DND-41 (cell line): ENCODE results near the gene PLAGL1.

Experiments
- ATAC-seq: fragments of 200-7000 bp; cut with Tn5 transposase; 3 replicates; pipeline ENCODE4 v1.9.1; 2021; ENCODE audit warnings: low read depth; ENCODE audit not compliant: insufficient read depth
- DNase-seq: peaks from one replicate; pipeline ENCODE4 v3.0.0-alpha.2; 2020
- H2AFZ ChIP-seq: 2 replicates; pipeline ENCODE4 v1.6.0; 2012; ENCODE audit warnings: low read depth, low read length
- H3K27ac ChIP-seq: 2 replicates; pipeline ENCODE4 v1.5.1; 2012; ENCODE audit warnings: low read length, inconsistent platforms
- H3K27me3 ChIP-seq: fragments of 200-600 bp; sonication (generic); 2 replicates; pipeline ENCODE4 v1.6.0; 2012; ENCODE audit warnings: low read length, mild to moderate bottlenecking, inconsistent platforms; ENCODE audit not compliant: insufficient read depth, poor library complexity
- H3K36me3 ChIP-seq: 2 replicates; pipeline ENCODE4 v1.5.1; 2012; ENCODE audit warnings: low read length, inconsistent platforms; ENCODE audit not compliant: insufficient read depth
- H3K4me1 ChIP-seq: 2 replicates; pipeline ENCODE4 v1.5.1; 2012; ENCODE audit warnings: mild to moderate bottlenecking, low read length; ENCODE audit not compliant: insufficient read depth
- H3K4me2 ChIP-seq: 2 replicates; pipeline ENCODE4 v1.6.0; 2012; ENCODE audit warnings: mild to moderate bottlenecking, moderate library complexity, low read length, inconsistent platforms; ENCODE audit not compliant: insufficient read depth
- H3K4me3 ChIP-seq, 2 experiments: fragments of 200-600 bp in 1 of 2; shearing (Covaris generic) in 1 of 2; 2 replicates each; pipeline ENCODE4 v1.5.1; 2012 to 2016; ENCODE audit warnings: inconsistent platforms in 2 of 2, low read length in 2 of 2, mild to moderate bottlenecking in 2 of 2, low read depth in 1 of 2, moderate library complexity in 1 of 2
- H3K79me2 ChIP-seq: 2 replicates; pipeline ENCODE4 v1.6.0; 2012; ENCODE audit warnings: low read length, inconsistent platforms; ENCODE audit not compliant: insufficient read depth
- H3K9ac ChIP-seq: 2 replicates; pipeline ENCODE4 v1.6.0; 2012; ENCODE audit warnings: low read depth, mild to moderate bottlenecking, inconsistent platforms, low read length, moderate library complexity
- H3K9me3 ChIP-seq: 2 replicates; pipeline ENCODE4 v1.5.1; 2012; ENCODE audit warnings: low read length, moderate library complexity, mild to moderate bottlenecking, inconsistent platforms; ENCODE audit not compliant: insufficient read depth, severe bottlenecking
- H4K20me1 ChIP-seq: 2 replicates; pipeline ENCODE4 v1.6.0; 2012; ENCODE audit warnings: low read length; ENCODE audit not compliant: insufficient read depth
- EZH2 ChIP-seq: IDR thresholded peaks from 3 replicates; pipeline ENCODE4 v1.6.1; 2012; ENCODE audit warnings: borderline replicate concordance, low read depth, mild to moderate bottlenecking, moderate library complexity, low read length, inconsistent platforms; ENCODE audit not compliant: severe bottlenecking
- TF ChIP-seq, protein P1 (sequence below): IDR thresholded peaks from 2 replicates; pipeline ENCODE4 v1.5.1; 2012; ENCODE audit warnings: borderline replicate concordance, low read length, moderate library complexity, mild to moderate bottlenecking; ENCODE audit not compliant: poor library complexity, severe bottlenecking; ENCODE audit errors: extremely low read depth

The PLAGL1 gene

GRCh38 chr6:143973097-143973966, 34.7 kb downstream of the PLAGL1 start:
- H3K79me2 ChIP-seq = no peaks in the 10 kb centered on the region
- peaks cover 3% of the 10 kb centered on the region for H3K27me3 ChIP-seq
- H3K9ac ChIP-seq = no peak overlapping the region
- H3K4me3 ChIP-seq = no peak overlapping the region
- H3K4me1 ChIP-seq = no peaks in the 10 kb centered on the region
- no peaks in the 10 kb centered on the region for H3K9me3 ChIP-seq
- no peak overlapping the region for H3K27ac ChIP-seq
- no peak overlapping the region for H3K4me2 ChIP-seq
- ATAC-seq (no peak), DNase-seq (no peak)
- H2AFZ ChIP-seq = no peak overlapping the region
- TF ChIP-seq, protein P1, sequence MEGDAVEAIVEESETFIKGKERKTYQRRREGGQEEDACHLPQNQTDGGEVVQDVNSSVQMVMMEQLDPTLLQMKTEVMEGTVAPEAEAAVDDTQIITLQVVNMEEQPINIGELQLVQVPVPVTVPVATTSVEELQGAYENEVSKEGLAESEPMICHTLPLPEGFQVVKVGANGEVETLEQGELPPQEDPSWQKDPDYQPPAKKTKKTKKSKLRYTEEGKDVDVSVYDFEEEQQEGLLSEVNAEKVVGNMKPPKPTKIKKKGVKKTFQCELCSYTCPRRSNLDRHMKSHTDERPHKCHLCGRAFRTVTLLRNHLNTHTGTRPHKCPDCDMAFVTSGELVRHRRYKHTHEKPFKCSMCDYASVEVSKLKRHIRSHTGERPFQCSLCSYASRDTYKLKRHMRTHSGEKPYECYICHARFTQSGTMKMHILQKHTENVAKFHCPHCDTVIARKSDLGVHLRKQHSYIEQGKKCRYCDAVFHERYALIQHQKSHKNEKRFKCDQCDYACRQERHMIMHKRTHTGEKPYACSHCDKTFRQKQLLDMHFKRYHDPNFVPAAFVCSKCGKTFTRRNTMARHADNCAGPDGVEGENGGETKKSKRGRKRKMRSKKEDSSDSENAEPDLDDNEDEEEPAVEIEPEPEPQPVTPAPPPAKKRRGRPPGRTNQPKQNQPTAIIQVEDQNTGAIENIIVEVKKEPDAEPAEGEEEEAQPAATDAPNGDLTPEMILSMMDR = no peak
- TF ChIP-seq EZH2 = no peak
- no peaks in the 10 kb centered on the region for H3K36me3 ChIP-seq
- H4K20me1 ChIP-seq = no peaks in the 10 kb centered on the region

- Histone ChIP-seq H3K36me3 (no peaks in the 10 kb centered on the region), H3K4me2 (no peak overlapping the region), H3K27ac (no peak overlapping the region), H3K4me1 (no peaks in the 10 kb centered on the region), H3K79me2 (no peaks in the 10 kb centered on the region), H3K27me3 (peaks cover 3% of the 10 kb centered on the region), H4K20me1 (no peaks in the 10 kb centered on the region), H3K9ac (no peak overlapping the region), H3K4me3 (no peak overlapping the region), H3K9me3 (no peaks in the 10 kb centered on the region), H2AFZ (no peak overlapping the region)
- ATAC-seq = no peak
- no peak for TF ChIP-seq EZH2
- TF ChIP-seq, protein P1 = no peak
- no peak for DNase-seq
Observed at GRCh38 chr6:143971482-143972205, 36.4 kb downstream of the PLAGL1 start.

GRCh38 chr6:143970456-143971218, 37.4 kb downstream of the PLAGL1 start:
- Histone ChIP-seq H3K9me3 (no peaks in the 10 kb centered on the region), H3K9ac (no peak overlapping the region), H4K20me1 (no peaks in the 10 kb centered on the region), H3K4me2 (no peak overlapping the region), H3K27ac (no peak overlapping the region), H3K36me3 (no peaks in the 10 kb centered on the region), H3K27me3 (peaks cover 3% of the 10 kb centered on the region), H3K79me2 (no peaks in the 10 kb centered on the region), H2AFZ (no peak overlapping the region), H3K4me3 (no peak overlapping the region), H3K4me1 (no peaks in the 10 kb centered on the region)
- TF ChIP-seq EZH2 = no peak
- TF ChIP-seq, protein P1 = no peak
- no peak for DNase-seq
- no peak for ATAC-seq
